Pancreas (tissue), 10 donors: ENCODE data around the gene TMPRSS6. TPM values are rescaled to one million over a fixed set of nuclear protein-coding genes. Genes with fewer than 3 reads are reported as not detected.

ENCODE experiments used
- ATAC-seq, 4 donors: fragments of 200-7000 bp; cut with Tn5 transposase; one replicate each; pipeline versions ENCODE4 v1.8.0 to v1.9.1; 2020; ENCODE audit warnings: mild to moderate bottlenecking in 4 of 4, moderate library complexity in 4 of 4
- DNase-seq, 6 donors: peaks; one replicate each; pipeline ENCODE4 v3.0.0-alpha.2; 2020
- FAIRE-seq: peaks from 2 replicates; lab custom pipeline; 2012; peaks lifted over from hg19 to GRCh38; lab: Jason Lieb, UNC
- H3K27ac ChIP-seq, 4 donors: fragments of 200-600 bp; sonication (generic); 1 replicate in 3 of 4; 2 replicates in 1 of 4; pipeline versions ENCODE4 v1.5.0 to v1.8.0; 2020
- H3K27me3 ChIP-seq, 4 donors: fragments of 200-600 bp; one replicate each; pipeline ENCODE4 v1.8.0; 2021
- H3K36me3 ChIP-seq, 3 donors: fragments of 200-600 bp; sonication (generic) in 1 of 3; one replicate each; pipeline versions ENCODE4 v1.5.0 to v1.8.0; 2020 to 2021
- H3K4me1 ChIP-seq, 3 donors: fragments of 200-600 bp; one replicate each; pipeline ENCODE4 v1.8.0; 2021
- H3K4me3 ChIP-seq, 4 donors: fragments of 200-600 bp; sonication (generic) in 2 of 4; one replicate each; pipeline versions ENCODE4 v1.5.0 to v1.8.0; 2020 to 2021
- H3K9me3 ChIP-seq, 4 donors: fragments of 200-600 bp; one replicate each; pipeline ENCODE4 v1.8.0; 2021
- WGBS, 2 donors: extraction: QIAGEN DNeasy Blood & Tissue Kit; methylation state at CpG; one replicate each; pipeline ENCODE4 v1.1.7; 2013; 5-methylcytosine and 5-hydroxymethylcytosine counted together
- intact Hi-C, 3 donors: fragments of 100-400 bp; cut with DNase I; formaldehyde crosslinking; loops; one replicate each; pipeline versions ENCODE4 v1.11.1 to v1.14.2; 2022
- polyA plus RNA-seq, 2 donors: library from polyadenylated mRNA; stranded (reverse); fragments of 200-250 nt; gene quantifications; one replicate each; pipeline ENCODE4 v1.2.3, GENCODE V29; 2013
- total RNA-seq, 6 donors: library from RNA; stranded (reverse); fragmentation: NEBNext Ultra II Directional in 4 of 6; extraction: Animal tissue kit (Norgen Biotek cat#: 25700) in 4 of 6; gene quantifications; one replicate each; pipeline versions ENCODE4 v1.2.1 to v1.2.4, GENCODE V29; 2021 to 2023
- TF ChIP-seq, protein P1 (sequence below), 4 donors: fragments of 200-600 bp; sonication (generic) in 3 of 4; IDR thresholded peaks; one replicate each; pipeline versions ENCODE4 v1.5.0 to v1.8.0; 2021; ENCODE audit warnings: antibody characterized with exemption in 4 of 4
- donor health status: healthy with polysubstance abuse.
- donor health status: DM: no; HTN: no; CAD: no; lungs with moderate emphysema.
- donor health status: DM: no; HTN: no; CAD: no.
- donor health status: control.
- donor health status: control.
- donor health status: Bipolar disorder and iron deficiency.
- donor health status: DM: yes; HTN: yes; CAD: no.
- donor health status: DM: no; HTN: no; CAD: no.
- donor health status: DM: no; HTN: no; CAD: no.
- donor health status: DM: yes; HTN: yes; CAD: no.

The TMPRSS6 gene
- total and polyA plus RNA-seq, 8 donors, result 0.13 to 3.1 (median 0.33) TPM

- no peaks in the 10 kb centered on the region for H3K4me1 ChIP-seq
- DNase-seq (no peak), ATAC-seq (no peak), FAIRE-seq (no peak)
- H3K36me3 ChIP-seq, result no peaks in the 10 kb centered on the region
- H3K9me3 ChIP-seq, result no peaks in the 10 kb centered on the region
- H3K4me3 ChIP-seq, result no peak overlapping the region
- H3K27ac ChIP-seq, result no peak overlapping the region
- WGBS, 2 donors, result 23 to 40% methylated on average over 9 to 11 of the region's 11 CpGs
- TF ChIP-seq, protein P1, sequence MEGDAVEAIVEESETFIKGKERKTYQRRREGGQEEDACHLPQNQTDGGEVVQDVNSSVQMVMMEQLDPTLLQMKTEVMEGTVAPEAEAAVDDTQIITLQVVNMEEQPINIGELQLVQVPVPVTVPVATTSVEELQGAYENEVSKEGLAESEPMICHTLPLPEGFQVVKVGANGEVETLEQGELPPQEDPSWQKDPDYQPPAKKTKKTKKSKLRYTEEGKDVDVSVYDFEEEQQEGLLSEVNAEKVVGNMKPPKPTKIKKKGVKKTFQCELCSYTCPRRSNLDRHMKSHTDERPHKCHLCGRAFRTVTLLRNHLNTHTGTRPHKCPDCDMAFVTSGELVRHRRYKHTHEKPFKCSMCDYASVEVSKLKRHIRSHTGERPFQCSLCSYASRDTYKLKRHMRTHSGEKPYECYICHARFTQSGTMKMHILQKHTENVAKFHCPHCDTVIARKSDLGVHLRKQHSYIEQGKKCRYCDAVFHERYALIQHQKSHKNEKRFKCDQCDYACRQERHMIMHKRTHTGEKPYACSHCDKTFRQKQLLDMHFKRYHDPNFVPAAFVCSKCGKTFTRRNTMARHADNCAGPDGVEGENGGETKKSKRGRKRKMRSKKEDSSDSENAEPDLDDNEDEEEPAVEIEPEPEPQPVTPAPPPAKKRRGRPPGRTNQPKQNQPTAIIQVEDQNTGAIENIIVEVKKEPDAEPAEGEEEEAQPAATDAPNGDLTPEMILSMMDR (IDR thresholded peaks at IDR 0.05), result no peak
- intact Hi-C loops, result no loop called here
- H3K27me3 ChIP-seq, result peaks cover 0 to 10% (median 4%) of the 10 kb centered on the region in 4 donors
These were observed 40.2 kb downstream of the TMPRSS6 start for GRCh38 chr22:37069319-37069718.

DNA sequence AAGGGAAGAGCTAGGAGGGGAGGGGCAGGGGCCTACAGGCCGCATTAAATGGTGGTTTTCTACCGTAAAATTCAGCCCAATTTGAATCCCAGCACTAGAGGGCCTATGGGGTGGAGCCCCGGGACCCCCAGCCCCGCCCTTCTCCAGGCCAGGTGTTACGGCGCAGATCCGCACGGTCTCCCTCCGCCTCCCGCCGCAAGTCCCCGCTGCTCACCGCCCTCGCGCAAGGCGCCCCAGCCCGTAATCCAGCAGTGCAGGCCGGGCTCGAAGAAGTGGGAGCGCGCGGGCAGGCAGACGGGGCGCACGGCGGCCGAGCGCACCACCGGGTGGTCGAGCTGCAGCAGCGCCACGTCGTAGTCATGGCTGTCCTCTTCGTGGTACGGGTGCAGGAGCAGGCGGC lies 40.7 kb downstream of the TMPRSS6 start:
- 9 to 10% methylated on average over 30 to 36 of the region's 36 CpGs for WGBS, 2 donors
- TF ChIP-seq, protein P1 (IDR thresholded peaks at IDR 0.05), result no peak
- FAIRE-seq, result no peak
- H3K4me1 ChIP-seq, result no peaks in the 10 kb centered on the region
- no peak for DNase-seq
- H3K9me3 ChIP-seq, result no peaks in the 10 kb centered on the region
- H3K27me3 ChIP-seq, result peaks cover 0 to 10% (median 4%) of the 10 kb centered on the region in 4 donors
- ATAC-seq, result no peak
- H3K36me3 ChIP-seq, result no peaks in the 10 kb centered on the region
- H3K27ac ChIP-seq, result no peak overlapping the region
- H3K4me3 ChIP-seq, result no peak overlapping the region
- intact Hi-C loops, result no loop called here

DNA sequence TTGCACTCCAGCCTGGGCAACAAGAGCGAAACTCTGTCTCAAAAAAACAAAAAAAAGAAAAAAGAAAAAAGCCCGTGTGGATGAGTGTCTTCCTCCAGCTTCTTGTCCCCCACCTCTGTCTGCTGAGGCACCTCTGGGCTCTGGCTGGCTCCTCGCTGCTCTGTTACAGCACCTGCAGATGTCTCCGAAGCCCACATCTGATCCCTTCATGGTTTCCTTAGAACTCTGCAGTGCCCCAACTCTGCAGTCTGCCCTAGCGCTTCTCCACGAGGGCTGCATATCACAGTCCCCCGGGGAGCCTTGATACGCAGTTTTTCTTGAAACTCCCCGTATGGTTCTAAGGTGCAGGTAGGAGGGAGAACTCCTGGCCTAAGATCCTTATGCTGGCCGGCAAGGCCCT lies 42.1 kb downstream of the TMPRSS6 start:
- no peak for FAIRE-seq
- intact Hi-C loops, result no loop called here

GRCh38 chr22:37065961-37066360 lies 43.6 kb downstream of the TMPRSS6 start:
- Histone ChIP-seq H3K4me1 (no peaks in the 10 kb centered on the region), H3K9me3 (no peaks in the 10 kb centered on the region), H3K27ac (no peak overlapping the region), H3K36me3 (no peaks in the 10 kb centered on the region), H3K27me3 (peaks cover 0 to 10% (median 4%) of the 10 kb centered on the region in 4 donors), H3K4me3 (no peak overlapping the region)
- intact Hi-C loops, result no loop called here
- FAIRE-seq (no peak), DNase-seq (no peak), ATAC-seq (no peak)
- TF ChIP-seq, protein P1 (IDR thresholded peaks at IDR 0.05), result no peak
- 81 to 87% methylated on average over 9 of the region's 9 CpGs for WGBS, 2 donors

More for the DNA sequence above, 42.1 kb downstream of the TMPRSS6 start:
- no peaks in the 10 kb centered on the region for H3K36me3 ChIP-seq
- H3K4me1 ChIP-seq, result no peaks in the 10 kb centered on the region
- peaks cover 0 to 10% (median 4%) of the 10 kb centered on the region in 4 donors for H3K27me3 ChIP-seq
- WGBS, 2 donors, result 79 to 80% methylated on average over 10 of the region's 10 CpGs
- no peak overlapping the region for H3K4me3 ChIP-seq
- ATAC-seq (no peak), DNase-seq (no peak)
- no peaks in the 10 kb centered on the region for H3K9me3 ChIP-seq
- H3K27ac ChIP-seq, result no peak overlapping the region
- TF ChIP-seq, protein P1 (IDR thresholded peaks at IDR 0.05), result no peak

GRCh38 chr22:37065180-37065579 lies 44.3 kb downstream of the TMPRSS6 start:
- Histone ChIP-seq H3K4me3 (no peak overlapping the region), H3K9me3 (no peaks in the 10 kb centered on the region), H3K36me3 (no peaks in the 10 kb centered on the region), H3K4me1 (no peaks in the 10 kb centered on the region), H3K27ac (no peak overlapping the region), H3K27me3 (peaks cover 0 to 10% (median 3%) of the 10 kb centered on the region in 4 donors)
- intact Hi-C loops, result no loop called here
- FAIRE-seq, result no peak
- WGBS, 2 donors, result 43 to 48% methylated on average over 3 of the region's 3 CpGs
- TF ChIP-seq, protein P1 (IDR thresholded peaks at IDR 0.05), result no peak
- ATAC-seq, result no peak
- peak in 1 of 6 donors; percentile 43 for DNase-seq
